H1 (cell line): ENCODE data around the gene DAP.

Source experiments
- CTCF ChIP-seq, 3 experiments: IDR thresholded peaks; 1 replicate in 2 of 3; 2 replicates in 1 of 3; pipeline versions ENCODE4 v1.5.1 to v1.6.1; 2011; ENCODE audit warnings: low read length in 3 of 3, mild to moderate bottlenecking in 3 of 3, inconsistent platforms in 2 of 3, low read depth in 1 of 3, moderate library complexity in 1 of 3; ENCODE audit not compliant: insufficient read depth in 1 of 3; ENCODE audit errors: control extremely low read depth in 1 of 3
- EGR1 ChIP-seq: IDR thresholded peaks from 2 replicates; pipeline ENCODE4 v1.6.1; 2011; ENCODE audit warnings: low read depth, low read length, borderline replicate concordance
- GABPA ChIP-seq: IDR thresholded peaks from 2 replicates; pipeline ENCODE4 v1.6.1; 2011; ENCODE audit warnings: mild to moderate bottlenecking, low read length, moderate library complexity, borderline replicate concordance; ENCODE audit not compliant: insufficient read depth
- POLR2A ChIP-seq, 2 experiments: IDR thresholded peaks; 1 replicate in 1 of 2; 2 replicates in 1 of 2; pipeline ENCODE4 v1.6.1; 2011; ENCODE audit warnings: low read depth in 2 of 2, low read length in 2 of 2, mild to moderate bottlenecking in 2 of 2; ENCODE audit errors: control extremely low read depth in 1 of 2
- POLR2AphosphoS5 ChIP-seq: IDR thresholded peaks from 2 replicates; pipeline ENCODE4 v1.6.1; 2011; ENCODE audit warnings: low read depth, low read length
- RFX5 ChIP-seq: IDR thresholded peaks from 2 replicates; pipeline ENCODE4 v1.6.1; 2011; ENCODE audit warnings: low read depth, low read length, improper control_type of control experiment, borderline replicate concordance
- TEAD4 ChIP-seq: IDR thresholded peaks from 2 replicates; pipeline ENCODE4 v1.6.1; 2012; ENCODE audit warnings: low read depth, low read length, inconsistent platforms, mixed read lengths

- no peak for TF ChIP-seq EGR1
- no peak for TF ChIP-seq POLR2AphosphoS5
- TF ChIP-seq GABPA: no peak
- no peak for TF ChIP-seq TEAD4
- no peak for TF ChIP-seq RFX5
- TF ChIP-seq POLR2A (IDR thresholded peaks at IDR 0.05; ENCODE audit: control extremely low read depth in 1 of 2, low read depth in 2 of 2, low read length in 2 of 2): no peak
- no peak for TF ChIP-seq CTCF (IDR thresholded peaks at IDR 0.05; ENCODE audit: control extremely low read depth in 1 of 3, insufficient read depth in 1 of 3, low read depth in 1 of 3, low read length in 3 of 3)
Measured at GRCh38 chr5:10793785-10794184, 32.8 kb upstream of the DAP start.
